ENCODE data around the gene STX10. TPM values are rescaled to one million over a fixed set of nuclear protein-coding genes. Genes with fewer than 3 reads are reported as not detected.
A peak's percentile ranks its signal among the peaks of the same experiment; 100 is the strongest.

Gene STX10
- total and polyA plus RNA-seq, 9 of the 15 experiments (the other 6 are each of a cell fraction or from before 2014, with no cell fraction given): 0.51 to 66.3 (median 31.0) TPM

DNA sequence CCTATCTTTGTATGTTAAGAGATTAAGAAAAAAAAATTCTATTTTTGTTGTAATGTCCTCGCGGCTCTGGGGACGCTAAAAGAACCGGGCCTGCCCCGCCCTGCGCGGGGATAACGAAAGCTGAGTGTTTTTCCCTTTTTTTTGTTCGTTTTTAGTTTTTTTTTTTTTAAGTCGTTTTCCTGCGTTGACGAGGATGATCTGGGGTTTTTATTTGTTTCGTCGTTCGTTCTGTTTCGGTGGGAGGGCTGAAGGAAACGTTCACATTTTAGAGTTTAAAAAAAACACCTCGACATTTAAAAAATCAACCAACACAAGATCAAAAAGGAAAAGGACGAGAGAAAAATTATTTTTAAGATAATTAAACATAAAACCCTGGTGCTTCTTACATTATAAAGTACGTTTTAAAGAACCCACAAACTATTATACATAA is 53.1 kb downstream of the STX10 start (continued):
- TF ChIP-seq TEAD2 (tag; IDR thresholded peaks at IDR 0.05) (no peak), MAFG (tag; conservative IDR thresholded peaks at IDR 0.05) (0 out of 2 replicates have a peak, but pooled peaks have one; percentile 7)
- TF ChIP-seq, protein P1, sequence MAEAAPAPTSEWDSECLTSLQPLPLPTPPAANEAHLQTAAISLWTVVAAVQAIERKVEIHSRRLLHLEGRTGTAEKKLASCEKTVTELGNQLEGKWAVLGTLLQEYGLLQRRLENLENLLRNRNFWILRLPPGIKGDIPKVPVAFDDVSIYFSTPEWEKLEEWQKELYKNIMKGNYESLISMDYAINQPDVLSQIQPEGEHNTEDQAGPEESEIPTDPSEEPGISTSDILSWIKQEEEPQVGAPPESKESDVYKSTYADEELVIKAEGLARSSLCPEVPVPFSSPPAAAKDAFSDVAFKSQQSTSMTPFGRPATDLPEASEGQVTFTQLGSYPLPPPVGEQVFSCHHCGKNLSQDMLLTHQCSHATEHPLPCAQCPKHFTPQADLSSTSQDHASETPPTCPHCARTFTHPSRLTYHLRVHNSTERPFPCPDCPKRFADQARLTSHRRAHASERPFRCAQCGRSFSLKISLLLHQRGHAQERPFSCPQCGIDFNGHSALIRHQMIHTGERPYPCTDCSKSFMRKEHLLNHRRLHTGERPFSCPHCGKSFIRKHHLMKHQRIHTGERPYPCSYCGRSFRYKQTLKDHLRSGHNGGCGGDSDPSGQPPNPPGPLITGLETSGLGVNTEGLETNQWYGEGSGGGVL (CRISPR knock-in tag; IDR thresholded peaks at IDR 0.05): no peak

DNA sequence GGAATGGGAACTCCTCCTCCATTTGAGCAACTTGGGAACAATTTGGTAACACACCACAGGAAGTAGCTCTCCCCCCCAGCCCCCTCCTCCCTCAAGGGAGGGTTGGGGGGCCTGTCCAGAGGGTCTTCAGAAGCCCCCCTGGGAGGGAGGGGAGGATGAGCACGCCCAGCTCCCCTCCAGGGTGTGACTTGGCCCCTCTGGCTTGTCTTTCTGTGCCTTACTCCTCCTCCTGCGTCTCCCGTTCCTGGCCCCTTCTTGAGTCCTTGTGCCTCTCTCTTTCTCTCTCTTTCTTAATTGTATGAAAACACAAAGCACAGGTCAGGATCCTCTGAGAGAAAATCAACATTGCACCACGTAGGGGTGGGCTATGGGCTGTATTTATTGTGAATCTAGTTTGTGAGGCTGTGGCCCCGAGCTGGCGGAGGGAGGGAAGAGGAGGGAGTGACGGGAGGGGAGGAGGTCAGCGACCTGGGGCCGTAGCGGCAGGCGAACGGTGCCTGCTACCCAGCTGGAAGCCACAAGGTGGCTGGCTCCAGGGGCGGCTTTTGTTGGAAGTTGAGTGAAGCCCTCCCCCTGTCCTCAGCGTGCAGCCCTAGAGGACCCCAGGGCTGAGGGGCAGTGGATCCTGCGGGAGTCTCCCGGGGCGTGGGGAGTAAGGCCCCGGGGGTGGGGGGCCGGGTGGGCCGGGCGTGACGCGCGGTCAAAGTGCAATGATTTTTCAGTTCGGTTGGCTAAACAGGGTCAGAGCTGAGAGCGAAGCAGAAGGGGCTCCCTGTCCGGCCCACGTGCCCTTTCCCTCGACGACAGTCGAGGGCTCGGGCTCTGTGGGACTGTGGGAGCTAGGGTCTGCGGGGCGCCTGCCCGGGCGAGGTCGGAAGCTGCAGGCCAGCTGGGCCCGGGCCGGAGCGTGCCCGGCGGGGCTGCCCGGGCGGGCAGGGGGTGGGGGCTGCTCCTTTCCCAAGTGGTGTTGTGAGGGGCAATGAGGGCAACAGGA is 53.9 kb downstream of the STX10 start:
- ChIA-PET POLR2A (interaction anchor here (0.6 to 2.8 kb wide), 19 partner anchors 8 to 758 kb away, joined by 3 to 14 read pairs (median 3); partner anchors contain the start of genes DAND5, NACC1 and SYCE2), CTCF (ENCODE audit: low intra/inter-chr PET ratio) (interaction anchor here (2.4 kb wide), 1 partner anchor 113 kb away, joined by 10 read pairs; no protein-coding TSS in a partner anchor)
- peak; percentile 63 to 90 (median 78) for DNase-seq (ENCODE audit: extremely low read depth in 1 of 4, low spot score in 3 of 4)
- Histone ChIP-seq H3K4me1 (replicated peaks in 1 of 2; ENCODE audit: control insufficient read depth in 2 of 2, insufficient read depth in 2 of 2, low read length in 2 of 2) (peaks cover 36 to 92% of the 10 kb centered on the region in 2 experiments), H3K27ac (ENCODE audit: extremely low read depth, low read depth, low read length) (peak overlapping the region; percentile 98), H4K20me1 (replicated peaks; ENCODE audit: control insufficient read depth, insufficient read depth, low read length) (no peaks in the 10 kb centered on the region), H3K79me2 (ENCODE audit: control insufficient read depth, insufficient read depth, low read length) (peaks cover 35% of the 10 kb centered on the region), H3K27me3 (ENCODE audit: control insufficient read depth in 2 of 2, insufficient read depth in 2 of 2, low read length in 2 of 2) (no peaks in the 10 kb centered on the region), H3K9ac (ENCODE audit: insufficient read depth in 1 of 2, low read depth in 2 of 2, low read length in 2 of 2) (peak overlapping the region; percentile 72 to 80), H3K9me1 (ENCODE audit: control insufficient read depth, insufficient read depth, low read length) (no peaks in the 10 kb centered on the region), H3K36me3 (ENCODE audit: control insufficient read depth, insufficient read depth, low read length) (peaks cover 30% of the 10 kb centered on the region), H3K4me3 (peak overlapping the region; percentile 6; the same call in 1 of the 2 replicates), H3K4me2 (ENCODE audit: insufficient read depth, low read length) (peak overlapping the region; percentile 53), H3K9me3 (replicated peaks; ENCODE audit: control insufficient read depth, insufficient read depth, low read depth, low read length) (no peaks in the 10 kb centered on the region), H2AFZ (ENCODE audit: low read depth, low read length) (peak overlapping the region; percentile 85)
- ATAC-seq: peak; percentile 62
- intact Hi-C loops (cut with micrococcal nuclease): no loop called here
- no TSS peak for BruUV-seq (replicated peaks)
- in situ Hi-C loops (cut with MboI): no loop called here
- peak; percentile 91 for FAIRE-seq
- 17% methylated on average over 35 of the region's 44 CpGs for WGBS (ENCODE audit: insufficient coverage, low coverage, missing lambda C conversion rate)
- TF ChIP-seq ZC3H4 (CRISPR knock-in tag; IDR thresholded peaks at IDR 0.05; ENCODE audit: borderline replicate concordance) (peak; percentile 87; the same call in 1 of the 2 replicates), KAT8 (IDR thresholded peaks at IDR 0.05; ENCODE audit: low read depth) (no peak), ZKSCAN3 (CRISPR knock-in tag; IDR thresholded peaks at IDR 0.05) (no peak), SMAD4 (CRISPR knock-in tag; conservative IDR thresholded peaks at IDR 0.05) (peak; percentile 44; the same call in 1 of the 2 replicates), SUPT5H (IDR thresholded peaks at IDR 0.05) (peak; percentile 77), NR1H2 (CRISPR knock-in tag; IDR thresholded peaks at IDR 0.05) (no peak), ELF2 (CRISPR knock-in tag; IDR thresholded peaks at IDR 0.05) (no peak), TARDBP (IDR thresholded peaks at IDR 0.05) (no peak), ZNF717 (CRISPR knock-in tag; IDR thresholded peaks at IDR 0.05) (0 out of 2 replicates have a peak, but pooled peaks have one; percentile 50), ZNF124 (CRISPR knock-in tag; IDR thresholded peaks at IDR 0.05) (no peak), CHD1 (IDR thresholded peaks at IDR 0.05; ENCODE audit: low read length) (no peak), ETV1 (tag; conservative IDR thresholded peaks at IDR 0.05; ENCODE audit: low read depth) (no peak)
- TF ChIP-seq, protein P2, sequence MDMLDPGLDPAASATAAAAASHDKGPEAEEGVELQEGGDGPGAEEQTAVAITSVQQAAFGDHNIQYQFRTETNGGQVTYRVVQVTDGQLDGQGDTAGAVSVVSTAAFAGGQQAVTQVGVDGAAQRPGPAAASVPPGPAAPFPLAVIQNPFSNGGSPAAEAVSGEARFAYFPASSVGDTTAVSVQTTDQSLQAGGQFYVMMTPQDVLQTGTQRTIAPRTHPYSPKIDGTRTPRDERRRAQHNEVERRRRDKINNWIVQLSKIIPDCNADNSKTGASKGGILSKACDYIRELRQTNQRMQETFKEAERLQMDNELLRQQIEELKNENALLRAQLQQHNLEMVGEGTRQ (CRISPR knock-in tag; IDR thresholded peaks at IDR 0.05): peak; percentile 3; the same call in 1 of the 2 replicates
- TF ChIP-seq, protein P3, sequence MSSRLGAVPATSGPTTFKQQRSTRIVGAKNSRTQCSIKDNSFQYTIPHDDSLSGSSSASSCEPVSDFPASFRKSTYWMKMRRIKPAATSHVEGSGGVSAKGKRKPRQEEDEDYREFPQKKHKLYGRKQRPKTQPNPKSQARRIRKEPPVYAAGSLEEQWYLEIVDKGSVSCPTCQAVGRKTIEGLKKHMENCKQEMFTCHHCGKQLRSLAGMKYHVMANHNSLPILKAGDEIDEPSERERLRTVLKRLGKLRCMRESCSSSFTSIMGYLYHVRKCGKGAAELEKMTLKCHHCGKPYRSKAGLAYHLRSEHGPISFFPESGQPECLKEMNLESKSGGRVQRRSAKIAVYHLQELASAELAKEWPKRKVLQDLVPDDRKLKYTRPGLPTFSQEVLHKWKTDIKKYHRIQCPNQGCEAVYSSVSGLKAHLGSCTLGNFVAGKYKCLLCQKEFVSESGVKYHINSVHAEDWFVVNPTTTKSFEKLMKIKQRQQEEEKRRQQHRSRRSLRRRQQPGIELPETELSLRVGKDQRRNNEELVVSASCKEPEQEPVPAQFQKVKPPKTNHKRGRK (tag; IDR thresholded peaks at IDR 0.05): no peak

Measured in K562 (cell line).